ENCODE measurements around the gene BRCC3.

BRCC3 gene

DNA sequence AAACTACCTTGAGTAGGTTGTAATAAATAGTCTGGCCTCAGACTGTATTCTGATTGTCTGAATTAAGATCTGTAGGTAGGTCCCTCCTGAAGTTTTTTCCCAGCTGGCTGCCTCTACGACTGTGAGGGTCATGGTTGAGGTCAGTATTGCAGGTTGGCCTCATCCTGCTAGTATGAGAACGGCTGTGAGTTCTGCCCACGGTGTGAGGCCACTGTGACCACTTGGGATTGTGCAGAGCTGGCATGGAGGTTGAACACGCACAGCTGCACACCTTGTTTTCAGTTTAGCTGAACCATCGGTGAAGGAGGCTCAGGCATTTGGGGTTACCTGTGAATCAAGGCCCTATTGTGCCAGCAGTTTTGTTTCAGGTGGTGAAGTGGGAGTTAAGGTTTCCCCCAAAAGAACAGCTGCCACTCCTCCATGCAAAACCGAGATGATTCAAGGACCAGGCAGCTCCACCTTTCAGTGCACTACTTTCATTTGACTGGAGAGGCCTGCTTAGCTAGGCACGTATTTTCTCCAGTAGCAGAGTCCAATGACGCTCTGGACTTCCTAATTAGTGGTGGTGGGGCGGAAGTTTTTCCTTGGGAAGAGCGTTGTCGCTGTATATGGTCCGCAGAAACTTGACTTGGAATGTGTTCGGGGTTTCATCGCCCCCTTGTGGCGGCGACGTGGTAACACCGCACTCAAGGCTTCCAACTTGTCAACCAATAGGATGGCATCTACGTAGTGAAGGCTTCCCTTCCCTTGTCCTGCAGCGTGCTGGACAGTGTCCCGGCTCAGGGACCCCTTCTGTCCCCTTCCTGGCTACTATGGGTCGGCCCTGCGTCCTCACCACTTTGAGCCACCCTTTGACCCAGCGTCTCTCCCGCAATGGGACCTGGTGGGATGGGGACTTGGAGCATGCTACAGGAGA lies 14.2 kb upstream of the BRCC3 start:
- DNase-seq, result peak; percentile 28 to 54

- no peak for DNase-seq
Observed at GRCh38 chrX:155061760-155062159, 9.5 kb upstream of the BRCC3 start.

- no peak for DNase-seq
Observed at GRCh38 chrX:155065035-155065734, 6.1 kb upstream of the BRCC3 start.

DNA sequence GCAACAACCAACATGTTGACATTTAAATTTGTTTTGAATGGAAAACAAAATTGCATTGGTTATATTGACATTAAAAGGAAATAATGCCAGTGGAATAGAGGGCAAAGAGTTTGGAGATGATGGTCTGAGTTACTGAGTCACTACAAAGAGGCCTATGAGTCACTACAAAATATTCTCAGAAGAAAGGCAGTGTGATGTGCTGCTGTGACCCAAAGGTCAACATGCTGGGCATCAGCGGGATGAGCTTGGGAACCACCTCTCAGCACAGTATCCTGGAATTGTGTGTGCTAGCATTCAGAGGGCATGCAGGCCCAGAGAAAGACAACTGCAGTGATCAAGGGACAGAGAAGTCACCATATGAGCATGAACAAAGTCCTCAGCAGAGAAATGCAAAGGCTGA lies 3.1 kb upstream of the BRCC3 start:
- DNase-seq, result peak; percentile 20 to 69

GRCh38 chrX:155069414-155069813 lies 1.9 kb upstream of the BRCC3 start:
- no peak for DNase-seq

GRCh38 chrX:155070038-155070437 lies 1.3 kb upstream of the BRCC3 start:
- no peak for DNase-seq

DNA sequence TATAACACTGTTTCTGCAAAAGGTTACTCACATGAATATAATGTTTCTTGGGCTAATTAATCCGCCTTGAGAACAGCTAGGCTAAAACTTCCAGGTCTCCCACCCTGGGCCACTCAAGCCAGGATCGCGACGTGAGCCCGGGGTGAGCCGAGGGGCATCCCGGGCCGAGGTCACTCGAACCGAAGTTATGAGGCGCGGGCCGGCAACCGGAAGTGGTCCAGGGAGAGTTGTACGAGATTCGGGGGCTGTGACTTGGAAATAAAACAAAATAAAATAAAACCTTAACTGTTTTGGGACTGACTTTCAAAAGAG lies 689 bp upstream of the BRCC3 start:
- no peak for DNase-seq

GRCh38 chrX:155071694-155072280 lies 479 bp downstream of the BRCC3 start:
- peak; percentile 5 to 18 for DNase-seq

DNA sequence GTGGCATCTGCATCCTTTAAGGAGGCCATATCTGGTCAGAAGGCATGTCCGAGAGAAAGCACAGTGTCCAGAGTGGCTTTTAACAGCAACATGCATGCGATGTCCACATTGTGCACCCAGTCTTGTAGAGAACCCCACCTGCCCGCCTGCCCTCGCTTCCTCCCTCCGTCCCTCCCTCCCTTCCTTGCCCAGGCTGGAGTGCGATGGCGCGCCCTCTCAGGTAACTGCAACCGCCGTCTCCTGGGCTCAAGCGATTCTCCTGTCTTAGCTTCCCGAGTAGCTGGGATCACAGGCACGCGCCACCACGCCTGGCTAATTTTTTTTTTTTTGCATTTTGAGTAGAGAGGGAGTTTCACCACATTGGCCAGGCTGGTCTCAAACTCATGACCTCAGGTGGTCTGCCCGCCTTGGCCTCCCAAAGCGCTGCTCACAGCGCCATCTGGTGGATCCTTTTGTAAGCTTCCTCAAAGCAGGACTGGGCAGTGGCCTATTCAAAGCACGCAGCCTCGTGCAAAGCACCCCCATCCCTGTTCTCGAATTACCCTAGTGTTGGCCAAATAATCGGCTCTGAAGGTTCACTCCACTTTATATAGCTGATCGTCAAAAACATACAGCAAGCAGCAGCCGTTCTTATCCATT lies 15.0 kb downstream of the BRCC3 start:
- DNase-seq, result peak in 1 of 2 donors; percentile 33

GRCh38 chrX:155086961-155087735 lies 15.8 kb downstream of the BRCC3 start:
- DNase-seq, result no peak

DNA sequence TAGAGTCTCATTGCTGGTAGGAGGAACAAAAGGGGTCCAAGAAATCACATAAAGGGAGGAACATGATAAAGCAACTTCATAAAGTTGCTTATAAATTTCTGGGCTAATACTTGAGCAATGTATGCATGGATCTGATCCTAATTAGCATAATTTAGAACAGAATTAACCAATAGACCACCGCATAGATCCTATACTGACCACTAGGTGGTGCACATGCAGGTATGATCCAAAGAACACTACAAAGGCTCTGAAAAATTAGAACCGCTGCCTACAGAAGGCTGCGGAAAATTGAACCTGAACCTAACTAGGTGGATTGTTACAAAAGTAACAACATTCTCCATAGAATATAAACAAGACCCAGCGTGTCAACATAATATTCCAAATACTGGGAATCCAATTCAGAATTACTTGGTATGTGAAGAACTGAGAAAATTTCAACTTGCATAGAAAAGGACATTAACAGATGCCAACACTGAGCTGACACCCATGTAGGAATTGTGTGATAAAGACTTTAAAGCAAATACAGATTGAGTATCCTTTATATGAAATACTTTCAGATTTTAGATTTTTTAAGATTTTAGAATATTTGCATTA lies 23.3 kb downstream of the BRCC3 start:
- DNase-seq, result peak in 1 of 2 donors; percentile 24

DNA sequence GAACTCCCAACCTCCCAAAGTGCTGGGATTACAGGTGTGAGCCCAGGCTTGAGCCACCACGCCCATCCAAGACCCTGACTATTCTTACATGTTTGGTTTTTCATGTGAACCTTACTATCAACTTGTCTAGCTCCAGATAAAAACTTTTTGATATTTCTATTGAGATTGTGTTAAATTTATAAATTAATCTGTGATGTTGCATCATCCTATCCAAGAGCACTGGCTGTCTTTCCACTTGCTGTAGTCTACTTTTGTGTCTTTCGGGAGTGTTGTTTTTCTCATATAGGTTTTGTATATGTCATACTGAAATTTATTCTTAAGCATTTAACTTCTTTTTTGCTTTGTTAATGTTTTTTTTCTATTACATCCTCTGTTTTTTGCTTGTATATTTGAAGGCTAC lies 34.6 kb downstream of the BRCC3 start:
- no peak for DNase-seq

DNA sequence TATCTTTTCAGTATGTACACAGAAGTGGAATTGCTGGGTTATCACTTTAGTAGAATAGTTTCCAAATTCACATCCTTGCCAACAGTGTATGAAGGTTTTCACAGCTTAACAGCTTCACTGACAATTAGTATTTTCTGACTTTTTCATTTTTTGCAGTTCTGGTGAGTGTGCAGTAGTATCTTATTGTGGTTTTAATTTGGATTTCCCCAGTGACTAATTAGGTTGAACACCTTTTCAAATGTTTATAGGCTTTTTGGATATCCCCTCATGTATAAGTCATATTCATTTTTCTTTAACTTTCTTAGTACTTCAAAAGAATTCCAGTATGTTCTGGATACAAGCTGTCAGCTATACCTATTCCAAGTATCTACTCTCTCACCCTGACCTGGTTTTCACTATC lies 37.1 kb downstream of the BRCC3 start:
- DNase-seq, result no peak

DNA sequence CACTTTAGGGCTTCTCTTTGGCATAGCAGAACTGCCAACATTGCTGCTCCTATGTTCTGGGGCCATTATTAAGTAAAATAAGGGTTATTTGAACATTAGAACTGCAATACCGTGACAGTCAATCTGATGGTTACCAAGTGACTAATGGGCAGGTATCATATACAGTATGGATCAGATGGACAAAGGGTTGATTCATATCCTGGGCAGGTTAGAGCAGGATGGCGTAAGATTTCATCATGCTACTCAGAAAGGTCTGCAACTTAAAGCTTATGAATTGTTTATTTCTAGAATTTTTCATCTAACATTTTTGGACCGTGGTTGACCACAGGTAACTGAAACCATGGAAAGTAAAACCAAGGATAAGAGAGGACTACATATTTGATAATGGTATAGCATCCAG lies 40.9 kb downstream of the BRCC3 start:
- DNase-seq, result no peak

GRCh38 chrX:155113097-155113496 lies 41.8 kb downstream of the BRCC3 start:
- no peak for DNase-seq

- DNase-seq, result peak; percentile 9 to 64
Observed at GRCh38 chrX:155115174-155115819, 44.0 kb downstream of the BRCC3 start.

- no peak for DNase-seq
Observed at GRCh38 chrX:155127465-155127864, 56.2 kb downstream of the BRCC3 start.

- no peak for DNase-seq
Observed at GRCh38 chrX:155127940-155128339, 56.6 kb downstream of the BRCC3 start.

DNA sequence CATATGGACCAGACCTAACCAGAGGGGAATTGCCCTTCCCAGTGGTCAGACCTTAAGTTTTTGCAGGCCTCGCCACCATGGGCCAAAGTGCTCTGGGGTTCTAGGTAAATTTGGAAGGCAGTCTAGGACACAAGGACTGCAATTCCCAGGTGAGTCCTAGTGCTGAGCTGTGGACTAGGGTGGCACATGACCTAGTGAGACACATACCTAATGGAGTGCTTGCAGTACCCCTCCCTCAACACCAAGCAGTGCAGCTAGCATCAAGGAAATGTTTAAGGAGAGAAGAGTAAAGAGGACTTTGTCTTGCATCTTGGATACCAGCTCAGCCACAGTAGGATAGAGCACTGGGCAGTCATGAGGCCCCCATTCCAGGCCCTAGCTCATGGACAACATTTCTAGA lies 60.8 kb downstream of the BRCC3 start:
- no peak for DNase-seq

DNA sequence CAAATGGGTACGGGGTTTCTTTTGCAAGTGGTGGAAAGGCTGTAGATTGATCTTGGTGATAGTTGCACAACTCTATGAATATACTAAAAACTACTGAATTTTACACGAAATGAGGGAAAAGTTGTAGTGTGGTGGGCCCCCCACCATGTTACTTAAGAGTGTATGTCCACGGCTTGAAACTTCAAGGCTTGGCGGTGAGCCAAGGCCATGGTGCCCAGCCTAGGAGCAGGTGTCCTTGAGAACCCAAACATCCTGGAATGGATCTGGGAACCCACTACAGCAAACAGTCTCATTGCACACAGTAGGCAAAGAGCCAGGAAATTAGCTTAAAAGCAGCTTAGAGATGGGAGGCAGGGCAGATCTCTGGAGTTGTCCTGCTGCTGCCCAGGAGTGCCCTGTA lies 62.9 kb downstream of the BRCC3 start:
- no peak for DNase-seq

DNA sequence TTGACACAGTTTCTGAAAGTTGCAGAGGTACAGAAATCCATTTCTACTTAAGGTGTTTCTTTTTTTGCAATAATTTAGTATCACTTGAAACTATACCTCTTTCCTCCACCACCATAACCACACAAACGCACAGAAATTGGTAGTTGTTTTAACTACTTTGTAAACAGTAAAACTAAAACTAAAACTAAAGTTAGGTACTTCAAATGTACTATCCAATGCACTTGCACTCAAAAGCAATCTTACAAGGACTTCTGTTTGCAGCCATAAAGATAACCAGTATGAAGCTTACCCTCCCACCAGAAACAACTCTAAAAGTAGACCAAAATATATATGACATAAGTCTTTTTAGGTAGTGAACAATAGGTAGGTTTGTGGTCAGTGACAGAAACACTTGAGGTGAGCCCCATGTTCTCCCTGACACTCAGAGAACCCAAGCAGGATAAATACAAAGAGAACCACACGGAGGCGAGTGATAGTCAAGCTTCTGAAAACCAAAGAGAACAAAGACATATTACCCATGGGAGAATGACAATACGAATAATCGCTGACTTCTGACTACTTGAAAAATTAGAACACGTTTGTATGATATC lies 72.7 kb downstream of the BRCC3 start:
- no peak for DNase-seq
